Upper lobe of right lung (tissue), 1 donor: ENCODE measurements around the gene ADARB1. TPM values are rescaled to one million over a fixed set of nuclear protein-coding genes. Genes with fewer than 3 reads are reported as not detected.

ENCODE experiments used
- ATAC-seq: fragments of 200-7000 bp; cut with Tn5 transposase; one replicate; pipeline ENCODE4 v1.9.1; 2020; ENCODE audit warnings: mild to moderate bottlenecking, moderate library complexity
- DNase-seq: peaks from one replicate; pipeline ENCODE4 v3.0.0-alpha.2; 2020
- H3K27ac ChIP-seq: fragments of 200-600 bp; one replicate; pipeline ENCODE4 v1.8.0; 2022
- H3K27me3 ChIP-seq: fragments of 200-600 bp; one replicate; pipeline ENCODE4 v1.8.0; 2022; ENCODE audit warnings: mild to moderate bottlenecking
- H3K36me3 ChIP-seq: fragments of 200-600 bp; one replicate; pipeline ENCODE4 v1.8.0; 2022
- H3K4me1 ChIP-seq: fragments of 200-600 bp; one replicate; pipeline ENCODE4 v1.8.0; 2022
- H3K4me3 ChIP-seq: fragments of 200-600 bp; one replicate; pipeline ENCODE4 v1.8.0; 2022; ENCODE audit warnings: mild to moderate bottlenecking
- H3K9me3 ChIP-seq: fragments of 200-600 bp; one replicate; pipeline ENCODE4 v1.8.0; 2022
- intact Hi-C: fragments of 100-400 bp; cut with DNase I; formaldehyde crosslinking; loops from one replicate; pipeline ENCODE4 v1.11.0; 2022
- total RNA-seq: library from RNA; stranded (reverse); fragmentation: NEBNext Ultra II Directional; extraction: Animal tissue kit (Norgen Biotek cat#: 25700); gene quantifications from one replicate; pipeline ENCODE4 v1.2.1, GENCODE V29; 2021
- TF ChIP-seq, protein P1 (sequence below): fragments of 200-600 bp; IDR thresholded peaks from one replicate; pipeline ENCODE4 v1.8.0; 2022; ENCODE audit warnings: antibody characterized with exemption
- donor health status: DM: no; HTN: yes; CAD: no; lungs with severe emphysema.

The ADARB1 gene
- total RNA-seq, 1 donor from 2014 or later = 73.6 TPM

DNA sequence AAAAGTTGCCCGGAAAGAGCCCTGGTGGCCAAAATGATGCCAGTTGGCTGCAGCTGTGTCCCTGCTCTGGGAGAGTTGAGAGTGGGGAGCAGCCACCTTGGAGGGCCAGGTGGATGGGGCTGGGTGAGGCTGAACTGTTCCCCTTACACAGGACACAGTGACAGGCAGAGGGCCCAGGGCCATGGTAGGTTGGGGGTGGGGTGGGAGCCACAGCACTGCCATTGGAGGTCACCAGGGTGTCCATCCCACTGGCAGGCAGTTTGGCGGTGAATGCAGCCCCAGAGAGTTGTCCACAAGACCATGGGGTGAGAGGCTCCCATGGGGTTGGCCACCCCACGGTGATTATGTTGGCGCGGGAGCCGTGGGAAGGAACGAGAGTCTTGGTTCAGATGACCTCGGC lies 125.7 kb downstream of the ADARB1 start:
- no peaks in the 10 kb centered on the region for H3K9me3 ChIP-seq
- peak; percentile 32 for ATAC-seq
- H3K4me3 ChIP-seq = no peak overlapping the region
- intact Hi-C loops = no loop called here
- TF ChIP-seq, protein P1, sequence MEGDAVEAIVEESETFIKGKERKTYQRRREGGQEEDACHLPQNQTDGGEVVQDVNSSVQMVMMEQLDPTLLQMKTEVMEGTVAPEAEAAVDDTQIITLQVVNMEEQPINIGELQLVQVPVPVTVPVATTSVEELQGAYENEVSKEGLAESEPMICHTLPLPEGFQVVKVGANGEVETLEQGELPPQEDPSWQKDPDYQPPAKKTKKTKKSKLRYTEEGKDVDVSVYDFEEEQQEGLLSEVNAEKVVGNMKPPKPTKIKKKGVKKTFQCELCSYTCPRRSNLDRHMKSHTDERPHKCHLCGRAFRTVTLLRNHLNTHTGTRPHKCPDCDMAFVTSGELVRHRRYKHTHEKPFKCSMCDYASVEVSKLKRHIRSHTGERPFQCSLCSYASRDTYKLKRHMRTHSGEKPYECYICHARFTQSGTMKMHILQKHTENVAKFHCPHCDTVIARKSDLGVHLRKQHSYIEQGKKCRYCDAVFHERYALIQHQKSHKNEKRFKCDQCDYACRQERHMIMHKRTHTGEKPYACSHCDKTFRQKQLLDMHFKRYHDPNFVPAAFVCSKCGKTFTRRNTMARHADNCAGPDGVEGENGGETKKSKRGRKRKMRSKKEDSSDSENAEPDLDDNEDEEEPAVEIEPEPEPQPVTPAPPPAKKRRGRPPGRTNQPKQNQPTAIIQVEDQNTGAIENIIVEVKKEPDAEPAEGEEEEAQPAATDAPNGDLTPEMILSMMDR = no peak
- H3K36me3 ChIP-seq = peaks cover 37% of the 10 kb centered on the region
- no peaks in the 10 kb centered on the region for H3K27me3 ChIP-seq
- DNase-seq = no peak
- H3K4me1 ChIP-seq = no peaks in the 10 kb centered on the region
- H3K27ac ChIP-seq = no peak overlapping the region

DNA sequence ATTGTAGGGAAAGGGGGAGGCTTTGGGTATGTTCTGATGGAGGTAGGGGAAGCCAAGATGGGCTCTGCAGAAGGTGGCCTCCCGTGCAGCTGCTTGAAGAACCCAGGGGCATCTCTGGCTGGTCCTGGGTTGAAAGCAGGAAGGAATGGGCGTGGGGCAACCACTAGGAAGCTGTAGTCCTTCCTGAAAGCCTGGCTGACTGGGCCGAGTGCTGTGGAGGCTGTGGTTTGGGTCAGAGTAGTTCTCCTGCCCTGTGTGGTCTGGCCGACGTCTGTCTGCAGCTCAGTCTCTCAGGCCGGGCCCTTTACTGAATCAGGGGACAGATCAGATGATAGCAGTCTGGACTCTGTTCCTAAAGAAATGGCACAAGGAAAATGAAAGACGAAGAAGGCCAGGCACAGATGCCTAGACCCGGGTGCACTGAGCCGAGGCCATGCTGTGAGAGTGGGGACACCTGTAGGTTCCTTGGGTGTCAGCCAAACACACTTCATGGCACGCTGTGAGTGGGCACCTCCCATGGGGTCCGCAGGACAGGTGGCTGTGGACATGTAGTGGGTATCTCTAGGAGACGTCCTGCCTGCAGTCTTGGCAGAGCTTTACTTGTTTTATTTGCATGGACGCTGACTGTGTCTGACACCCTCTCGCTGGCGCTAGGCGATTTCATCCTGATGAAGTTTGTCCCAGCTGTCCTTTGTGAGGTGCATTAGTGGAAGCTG lies 126.4 kb downstream of the ADARB1 start:
- Histone ChIP-seq H3K9me3 (no peaks in the 10 kb centered on the region), H3K4me1 (no peaks in the 10 kb centered on the region), H3K36me3 (peaks cover 41% of the 10 kb centered on the region), H3K27ac (no peak overlapping the region), H3K27me3 (no peaks in the 10 kb centered on the region), H3K4me3 (no peak overlapping the region)
- intact Hi-C loops = no loop called here
- DNase-seq (no peak), ATAC-seq (peak; percentile 31)
- TF ChIP-seq, protein P1 = no peak

DNA sequence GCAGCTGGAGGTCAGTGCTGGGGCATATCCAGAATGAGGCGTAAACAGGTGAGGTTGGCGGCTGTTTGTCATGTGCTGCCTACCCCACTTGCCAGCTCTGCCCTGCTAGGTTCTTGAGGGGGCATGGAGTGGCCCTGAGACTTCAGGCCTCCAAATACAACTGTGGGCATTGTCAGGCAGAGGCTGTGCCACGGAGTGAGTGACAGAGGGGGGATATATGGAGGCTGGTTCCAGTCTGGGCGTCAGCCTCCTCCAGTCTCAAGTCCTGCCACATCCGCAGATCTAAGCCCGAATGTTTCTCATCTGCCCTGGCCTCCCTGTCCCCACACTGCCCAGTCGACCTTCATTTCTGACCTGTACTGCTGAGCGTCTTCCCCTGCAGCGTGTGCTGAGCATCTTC lies 128.0 kb downstream of the ADARB1 start:
- intact Hi-C loops = no loop called here

GRCh38 chr21:45202889-45203288 lies 128.5 kb downstream of the ADARB1 start:
- Histone ChIP-seq H3K36me3 (peaks cover 49% of the 10 kb centered on the region), H3K4me1 (no peaks in the 10 kb centered on the region), H3K27me3 (no peaks in the 10 kb centered on the region), H3K4me3 (no peak overlapping the region), H3K27ac (no peak overlapping the region), H3K9me3 (no peaks in the 10 kb centered on the region)
- TF ChIP-seq, protein P1 = no peak
- DNase-seq (no peak), ATAC-seq (no peak)
- intact Hi-C loops = no loop called here

More for the DNA sequence above, 128.0 kb downstream of the ADARB1 start:
- DNase-seq = no peak
- TF ChIP-seq, protein P1 = no peak
- Histone ChIP-seq H3K27me3 (no peaks in the 10 kb centered on the region), H3K36me3 (peaks cover 44% of the 10 kb centered on the region), H3K27ac (no peak overlapping the region), H3K4me1 (no peaks in the 10 kb centered on the region), H3K9me3 (no peaks in the 10 kb centered on the region), H3K4me3 (no peak overlapping the region)
- peak; percentile 8 for ATAC-seq

GRCh38 chr21:45203983-45204382 lies 129.6 kb downstream of the ADARB1 start:
- no peaks in the 10 kb centered on the region for H3K4me1 ChIP-seq
- intact Hi-C loops = no loop called here
- DNase-seq = no peak
- H3K4me3 ChIP-seq = no peak overlapping the region
- no peak overlapping the region for H3K27ac ChIP-seq
- peaks cover 54% of the 10 kb centered on the region for H3K36me3 ChIP-seq
- TF ChIP-seq, protein P1 = no peak
- no peaks in the 10 kb centered on the region for H3K9me3 ChIP-seq
- H3K27me3 ChIP-seq = no peaks in the 10 kb centered on the region
- ATAC-seq = no peak
